Measurements from ENCODE around the gene SUCNR1. TPM values are rescaled to one million over a fixed set of nuclear protein-coding genes. Genes with fewer than 3 reads are reported as not detected.
"Not testable (repeated sequence)": the region's sequence is repeated elsewhere in the genome, so short reads cannot be mapped to it uniquely, and the experiment has no call there.

SUCNR1 gene
- total and polyA plus RNA-seq, 2 donors (not counting 1 experiment from before 2014, with no cell fraction given), result under 0.01 to 0.02 TPM

GRCh38 chr3:151881137-151881536 lies 7.7 kb downstream of the SUCNR1 start:
- Histone ChIP-seq H3K9me3 (ENCODE audit: control insufficient read depth, insufficient read depth, low read depth, low read length) (no peaks in the 10 kb centered on the region), H2AFZ (ENCODE audit: low read length) (no peak overlapping the region), H4K20me1 (ENCODE audit: control insufficient read depth, extremely low read depth, insufficient read depth, low read length) (no peaks in the 10 kb centered on the region), H3K27me3 (ENCODE audit: control insufficient read depth, insufficient read depth, low read length) (no peaks in the 10 kb centered on the region), H3K4me2 (ENCODE audit: extremely low read depth, insufficient read depth, low read length) (no peak overlapping the region), H3K4me3 (replicated peaks in 1 of 4; ENCODE audit: control extremely low read depth in 1 of 4, insufficient read depth in 1 of 4, low read depth in 3 of 4, low read length in 4 of 4) (no peak overlapping the region), H3K79me2 (ENCODE audit: control insufficient read depth, insufficient read depth, low read length) (no peaks in the 10 kb centered on the region), H3K27ac (ENCODE audit: insufficient read depth, low read length) (no peak overlapping the region), H3K4me1 (ENCODE audit: control insufficient read depth, extremely low read depth, insufficient read depth, low read length) (no peaks in the 10 kb centered on the region), H3K9ac (ENCODE audit: insufficient read depth, low read length) (no peak overlapping the region), H3K36me3 (ENCODE audit: control insufficient read depth, insufficient read depth, low read length) (no peaks in the 10 kb centered on the region)
- DNase-seq (ENCODE audit: low read depth in 2 of 2), result no peak
- no peak for TF ChIP-seq CTCF (conservative IDR thresholded peaks at IDR 0.05 in 1 of 2, IDR thresholded peaks at IDR 0.05 in 1 of 2; ENCODE audit: low read depth in 1 of 2, low read length in 2 of 2)
- no peak for TF ChIP-seq EZH2 (IDR thresholded peaks at IDR 0.05; ENCODE audit: low read length, missing control alignments)

- not testable (repeated sequence) for H3K4me2 ChIP-seq (ENCODE audit: extremely low read depth, insufficient read depth, low read length); H3K36me3 ChIP-seq (ENCODE audit: control insufficient read depth, insufficient read depth, low read length); H3K27ac ChIP-seq (ENCODE audit: insufficient read depth, low read length); H4K20me1 ChIP-seq (ENCODE audit: control insufficient read depth, extremely low read depth, insufficient read depth, low read length); H3K9me3 ChIP-seq (ENCODE audit: control insufficient read depth, insufficient read depth, low read depth, low read length); H3K27me3 ChIP-seq (ENCODE audit: control insufficient read depth, insufficient read depth, low read length); DNase-seq (ENCODE audit: low read depth in 2 of 2); H3K9ac ChIP-seq (ENCODE audit: insufficient read depth, low read length); H3K4me1 ChIP-seq (ENCODE audit: control insufficient read depth, extremely low read depth, insufficient read depth, low read length); H3K4me3 ChIP-seq (replicated peaks in 1 of 4; ENCODE audit: control extremely low read depth in 1 of 4, insufficient read depth in 1 of 4, low read depth in 3 of 4, low read length in 4 of 4); H3K79me2 ChIP-seq (ENCODE audit: control insufficient read depth, insufficient read depth, low read length); H2AFZ ChIP-seq (ENCODE audit: low read length)
Measured at GRCh38 chr3:151885397-151885796, 12.0 kb downstream of the SUCNR1 start.

GRCh38 chr3:151887450-151888211 lies 14.2 kb downstream of the SUCNR1 start:
- not testable (repeated sequence) for H2AFZ ChIP-seq (ENCODE audit: low read length); H3K36me3 ChIP-seq (ENCODE audit: control insufficient read depth, insufficient read depth, low read length); H4K20me1 ChIP-seq (ENCODE audit: control insufficient read depth, extremely low read depth, insufficient read depth, low read length); H3K4me2 ChIP-seq (ENCODE audit: extremely low read depth, insufficient read depth, low read length); H3K9me3 ChIP-seq (ENCODE audit: control insufficient read depth, insufficient read depth, low read depth, low read length); H3K4me3 ChIP-seq (replicated peaks in 1 of 4; ENCODE audit: control extremely low read depth in 1 of 4, insufficient read depth in 1 of 4, low read depth in 3 of 4, low read length in 4 of 4); H3K4me1 ChIP-seq (ENCODE audit: control insufficient read depth, extremely low read depth, insufficient read depth, low read length); H3K27me3 ChIP-seq (ENCODE audit: control insufficient read depth, insufficient read depth, low read length); DNase-seq (ENCODE audit: low read depth in 2 of 2); H3K27ac ChIP-seq (ENCODE audit: insufficient read depth, low read length); H3K79me2 ChIP-seq (ENCODE audit: control insufficient read depth, insufficient read depth, low read length); H3K9ac ChIP-seq (ENCODE audit: insufficient read depth, low read length)

GRCh38 chr3:151890721-151891141 lies 17.3 kb downstream of the SUCNR1 start:
- no peaks in the 10 kb centered on the region for H4K20me1 ChIP-seq (ENCODE audit: control insufficient read depth, extremely low read depth, insufficient read depth, low read length)
- TF ChIP-seq EZH2 (IDR thresholded peaks at IDR 0.05; ENCODE audit: low read length, missing control alignments) (no peak), CTCF (conservative IDR thresholded peaks at IDR 0.05 in 1 of 2, IDR thresholded peaks at IDR 0.05 in 1 of 2; ENCODE audit: low read depth in 1 of 2, low read length in 2 of 2) (no peak)
- H3K27ac ChIP-seq (ENCODE audit: insufficient read depth, low read length), result no peak overlapping the region
- no peaks in the 10 kb centered on the region for H3K36me3 ChIP-seq (ENCODE audit: control insufficient read depth, insufficient read depth, low read length)
- DNase-seq (ENCODE audit: low read depth in 2 of 2), result peak; percentile 13 to 69
- H3K4me1 ChIP-seq (ENCODE audit: control insufficient read depth, extremely low read depth, insufficient read depth, low read length), result no peaks in the 10 kb centered on the region
- no peaks in the 10 kb centered on the region for H3K27me3 ChIP-seq (ENCODE audit: control insufficient read depth, insufficient read depth, low read length)
- H3K79me2 ChIP-seq (ENCODE audit: control insufficient read depth, insufficient read depth, low read length), result no peaks in the 10 kb centered on the region
- H3K4me2 ChIP-seq (ENCODE audit: extremely low read depth, insufficient read depth, low read length), result no peak overlapping the region
- no peaks in the 10 kb centered on the region for H3K9me3 ChIP-seq (ENCODE audit: control insufficient read depth, insufficient read depth, low read depth, low read length)
- no peak overlapping the region for H2AFZ ChIP-seq (ENCODE audit: low read length)
- H3K4me3 ChIP-seq (replicated peaks in 1 of 4; ENCODE audit: control extremely low read depth in 1 of 4, insufficient read depth in 1 of 4, low read depth in 3 of 4, low read length in 4 of 4), result no peak overlapping the region
- H3K9ac ChIP-seq (ENCODE audit: insufficient read depth, low read length), result no peak overlapping the region

Measured in fibroblast of lung (primary cell).